ENCODE measurements around the gene RPS21. TPM values are rescaled to one million over a fixed set of nuclear protein-coding genes. Genes with fewer than 3 reads are reported as not detected.

The RPS21 gene
- total RNA-seq, 1 experiment from 2014 or later = 4,496 TPM

DNA sequence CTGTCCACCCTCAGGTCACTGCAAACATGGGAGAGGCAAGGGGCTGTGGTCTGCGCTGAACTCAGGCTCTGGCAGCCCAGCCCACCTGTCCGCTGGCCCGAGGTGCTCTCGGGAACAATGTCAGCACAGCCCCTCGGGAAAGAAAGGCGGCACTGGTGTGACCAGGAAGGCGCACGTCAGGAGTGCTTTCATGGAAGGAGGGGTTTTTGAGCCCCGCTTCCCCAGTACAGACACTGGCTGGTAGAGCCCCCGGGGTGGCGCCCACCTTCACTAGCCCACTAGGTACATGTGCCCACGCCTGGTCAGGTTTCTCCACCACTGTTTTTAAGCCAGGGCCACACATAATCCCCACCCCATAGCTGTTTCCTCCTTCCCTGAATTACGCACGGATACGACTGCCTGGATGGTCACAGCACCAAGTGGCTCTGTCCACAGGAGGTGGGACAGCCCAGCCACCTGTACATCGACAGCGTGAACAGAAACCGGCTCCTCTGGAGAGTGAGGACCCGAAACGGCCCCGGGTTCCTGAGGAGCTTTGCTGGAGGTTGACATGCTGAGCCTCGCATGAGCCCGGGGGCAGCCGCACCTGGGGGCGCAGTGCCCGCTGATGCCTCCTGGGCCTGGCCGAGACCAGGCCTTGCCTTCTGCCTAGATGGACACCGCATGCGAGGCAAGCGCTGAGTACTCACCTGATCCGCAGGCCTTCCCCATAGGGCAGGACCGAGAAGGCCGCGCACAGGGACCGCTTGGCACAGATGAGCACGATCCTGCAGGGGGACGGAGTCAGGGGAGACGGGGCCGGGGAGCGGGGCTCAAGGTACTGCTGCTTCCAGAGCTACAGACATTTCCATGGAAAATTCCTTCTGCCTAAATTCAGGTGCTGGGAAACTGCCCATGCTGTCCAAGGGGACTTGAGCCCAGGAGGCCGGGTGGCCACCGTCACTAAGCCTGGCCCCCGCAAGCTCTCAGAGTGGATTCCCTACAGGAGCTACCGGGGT, 7.6 kb downstream of the RPS21 start:
- DNase-seq = no peak
- H3K4me3 ChIP-seq (ENCODE audit: low read depth, low read length) = no peak overlapping the region
- Mint-ChIP-seq H3K9me3 (ENCODE audit: unreplicated experiment) (peaks cover 13% of the 10 kb centered on the region), H3K36me3 (ENCODE audit: insufficient read depth, unreplicated experiment) (peaks cover 73% of the 10 kb centered on the region), H3K4me1 (ENCODE audit: low read depth, unreplicated experiment) (peaks cover 7% of the 10 kb centered on the region), H3K27me3 (ENCODE audit: insufficient read depth, unreplicated experiment) (no peaks in the 10 kb centered on the region), H3K27ac (ENCODE audit: unreplicated experiment) (peak overlapping the region; percentile 11), H3K4me3 (ENCODE audit: unreplicated experiment) (no peak overlapping the region)
- TF ChIP-seq, protein P1, sequence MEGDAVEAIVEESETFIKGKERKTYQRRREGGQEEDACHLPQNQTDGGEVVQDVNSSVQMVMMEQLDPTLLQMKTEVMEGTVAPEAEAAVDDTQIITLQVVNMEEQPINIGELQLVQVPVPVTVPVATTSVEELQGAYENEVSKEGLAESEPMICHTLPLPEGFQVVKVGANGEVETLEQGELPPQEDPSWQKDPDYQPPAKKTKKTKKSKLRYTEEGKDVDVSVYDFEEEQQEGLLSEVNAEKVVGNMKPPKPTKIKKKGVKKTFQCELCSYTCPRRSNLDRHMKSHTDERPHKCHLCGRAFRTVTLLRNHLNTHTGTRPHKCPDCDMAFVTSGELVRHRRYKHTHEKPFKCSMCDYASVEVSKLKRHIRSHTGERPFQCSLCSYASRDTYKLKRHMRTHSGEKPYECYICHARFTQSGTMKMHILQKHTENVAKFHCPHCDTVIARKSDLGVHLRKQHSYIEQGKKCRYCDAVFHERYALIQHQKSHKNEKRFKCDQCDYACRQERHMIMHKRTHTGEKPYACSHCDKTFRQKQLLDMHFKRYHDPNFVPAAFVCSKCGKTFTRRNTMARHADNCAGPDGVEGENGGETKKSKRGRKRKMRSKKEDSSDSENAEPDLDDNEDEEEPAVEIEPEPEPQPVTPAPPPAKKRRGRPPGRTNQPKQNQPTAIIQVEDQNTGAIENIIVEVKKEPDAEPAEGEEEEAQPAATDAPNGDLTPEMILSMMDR (IDR thresholded peaks at IDR 0.05; ENCODE audit: insufficient read depth in 1 of 2, low read depth in 1 of 2, low read length in 1 of 2, severe bottlenecking in 1 of 2, unreplicated experiment in 1 of 2) = no peak
- H3K4me1 ChIP-seq = no peaks in the 10 kb centered on the region
- H3K36me3 ChIP-seq (ENCODE audit: control insufficient read depth, insufficient read depth, low read length) = peaks cover 1% of the 10 kb centered on the region; the same call in 1 of the 2 replicates
- intact Hi-C loops (cut with micrococcal nuclease; ENCODE audit: unreplicated experiment) = no loop called here
- no peaks in the 10 kb centered on the region for H3K27me3 ChIP-seq (replicated peaks; ENCODE audit: control insufficient read depth, insufficient read depth, low read length)
- ChIA-PET CTCF (interaction anchor here (1.1 to 3.4 kb wide), 3 partner anchors 12 to 222 kb away, joined by 4 to 9 read pairs (median 6); partner anchors contain the start of gene ADRM1), POLR2A (interaction anchor here (0.6 kb wide), 1 partner anchor 8 kb away, joined by 4 read pairs; the partner anchor contains the start of gene RPS21)
- no TSS peak for BruUV-seq (replicated peaks)
- H3K9me3 ChIP-seq = no peaks in the 10 kb centered on the region

GRCh38 chr20:62395311-62396242, 8.7 kb downstream of the RPS21 start:
- ChIA-PET CTCF (interaction anchor here (0.6 to 3.4 kb wide), 2 partner anchors 13 to 92 kb away, joined by 3 to 9 read pairs; partner anchors contain the start of gene ADRM1), POLR2A (interaction anchor here (0.6 to 1.4 kb wide), 2 partner anchors 9 to 35 kb away, joined by 3 read pairs; partner anchors contain the start of gene RPS21)
- TF ChIP-seq, protein P1 (IDR thresholded peaks at IDR 0.05; ENCODE audit: insufficient read depth in 1 of 2, low read depth in 1 of 2, low read length in 1 of 2, severe bottlenecking in 1 of 2, unreplicated experiment in 1 of 2) = peak; percentile 21 to 27
- no TSS peak for BruUV-seq (replicated peaks)
- Mint-ChIP-seq H3K4me1 (ENCODE audit: low read depth, unreplicated experiment) (no peaks in the 10 kb centered on the region), H3K27me3 (ENCODE audit: insufficient read depth, unreplicated experiment) (no peaks in the 10 kb centered on the region), H3K9me3 (ENCODE audit: unreplicated experiment) (peaks cover 13% of the 10 kb centered on the region), H3K27ac (ENCODE audit: unreplicated experiment) (peak overlapping the region; percentile 11), H3K4me3 (ENCODE audit: unreplicated experiment) (no peak overlapping the region), H3K36me3 (ENCODE audit: insufficient read depth, unreplicated experiment) (peaks cover 73% of the 10 kb centered on the region)
- no peaks in the 10 kb centered on the region for H3K27me3 ChIP-seq (replicated peaks; ENCODE audit: control insufficient read depth, insufficient read depth, low read length)
- no peak overlapping the region for H3K4me3 ChIP-seq (ENCODE audit: low read depth, low read length)
- no peaks in the 10 kb centered on the region for H3K36me3 ChIP-seq (ENCODE audit: control insufficient read depth, insufficient read depth, low read length)
- intact Hi-C loops (cut with micrococcal nuclease; ENCODE audit: unreplicated experiment) = no loop called here
- H3K4me1 ChIP-seq = no peaks in the 10 kb centered on the region
- no peaks in the 10 kb centered on the region for H3K9me3 ChIP-seq
- no peak for DNase-seq

Data from Caco-2 (cell line).